ENCODE data around the gene LSM7. TPM values are rescaled to one million over a fixed set of nuclear protein-coding genes. Genes with fewer than 3 reads are reported as not detected.
"Not testable (repeated sequence)": the region's sequence is repeated elsewhere in the genome, so short reads cannot be mapped to it uniquely, and the experiment has no call there.

Gene LSM7
- total and polyA plus RNA-seq, 2 of the 13 experiments (the other 11 are each of a cell fraction or from before 2014, with no cell fraction given) = 140 to 205 TPM

DNA sequence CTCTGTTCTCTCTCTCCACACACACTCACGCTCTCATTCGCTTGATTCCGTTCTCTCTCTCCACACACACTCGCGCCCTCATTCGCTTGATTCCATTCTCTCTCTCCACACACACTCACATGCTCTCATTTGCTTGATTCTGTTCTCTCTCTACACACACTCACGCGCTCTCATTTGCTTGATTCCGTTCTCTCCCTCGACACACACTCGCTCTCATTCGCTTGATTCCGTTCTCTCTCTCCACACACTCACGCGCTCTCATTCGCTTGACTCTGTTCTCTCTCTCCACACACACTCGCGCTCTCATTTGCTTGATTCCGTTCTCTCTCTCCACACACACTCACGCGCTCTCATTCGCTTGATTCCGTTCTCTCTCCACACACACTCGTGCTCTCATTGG is 21.4 kb upstream of the LSM7 start:
- H3K9me3 ChIP-seq (ENCODE audit: low read length); BruUV-seq (replicated peaks); in situ Hi-C loops (cut with HindIII; ENCODE audit: extremely low pct_ligation_motif_present, low pct_unique_long_range_greater_than_20kb); H2AFZ ChIP-seq (ENCODE audit: low read length); H3K4me2 ChIP-seq (ENCODE audit: low read depth, low read length); H3K79me2 ChIP-seq (ENCODE audit: insufficient read depth, low read length); FAIRE-seq; DNase-seq (ENCODE audit: low spot score); H3K9ac ChIP-seq (ENCODE audit: insufficient read depth, low read depth, low read length); ATAC-seq; H3K36me3 ChIP-seq (replicated peaks in 1 of 2; ENCODE audit: control insufficient read depth in 1 of 2, insufficient read depth in 2 of 2, low read length in 2 of 2); H4K20me1 ChIP-seq (ENCODE audit: insufficient read depth, low read length); CTCF ChIA-PET (ENCODE audit: low intra/inter-chr PET ratio, low total read pairs); H3K4me1 ChIP-seq (ENCODE audit: insufficient read depth, low read length); H3K4me3 ChIP-seq (replicated peaks in 1 of 3; ENCODE audit: insufficient read depth in 1 of 3, low read depth in 2 of 3, low read length in 3 of 3); intact Hi-C loops (cut with micrococcal nuclease; ENCODE audit: unreplicated experiment); H3K27me3 ChIP-seq (ENCODE audit: control insufficient read depth in 1 of 2, insufficient read depth in 2 of 2, low read length in 2 of 2); POLR2A ChIA-PET; H3K27ac ChIP-seq (ENCODE audit: extremely low read length, insufficient read depth, low read length): not testable (repeated sequence)
- 95% methylated on average over 24 of the region's 24 CpGs for WGBS (ENCODE audit: low lambda C conversion rate)

DNA sequence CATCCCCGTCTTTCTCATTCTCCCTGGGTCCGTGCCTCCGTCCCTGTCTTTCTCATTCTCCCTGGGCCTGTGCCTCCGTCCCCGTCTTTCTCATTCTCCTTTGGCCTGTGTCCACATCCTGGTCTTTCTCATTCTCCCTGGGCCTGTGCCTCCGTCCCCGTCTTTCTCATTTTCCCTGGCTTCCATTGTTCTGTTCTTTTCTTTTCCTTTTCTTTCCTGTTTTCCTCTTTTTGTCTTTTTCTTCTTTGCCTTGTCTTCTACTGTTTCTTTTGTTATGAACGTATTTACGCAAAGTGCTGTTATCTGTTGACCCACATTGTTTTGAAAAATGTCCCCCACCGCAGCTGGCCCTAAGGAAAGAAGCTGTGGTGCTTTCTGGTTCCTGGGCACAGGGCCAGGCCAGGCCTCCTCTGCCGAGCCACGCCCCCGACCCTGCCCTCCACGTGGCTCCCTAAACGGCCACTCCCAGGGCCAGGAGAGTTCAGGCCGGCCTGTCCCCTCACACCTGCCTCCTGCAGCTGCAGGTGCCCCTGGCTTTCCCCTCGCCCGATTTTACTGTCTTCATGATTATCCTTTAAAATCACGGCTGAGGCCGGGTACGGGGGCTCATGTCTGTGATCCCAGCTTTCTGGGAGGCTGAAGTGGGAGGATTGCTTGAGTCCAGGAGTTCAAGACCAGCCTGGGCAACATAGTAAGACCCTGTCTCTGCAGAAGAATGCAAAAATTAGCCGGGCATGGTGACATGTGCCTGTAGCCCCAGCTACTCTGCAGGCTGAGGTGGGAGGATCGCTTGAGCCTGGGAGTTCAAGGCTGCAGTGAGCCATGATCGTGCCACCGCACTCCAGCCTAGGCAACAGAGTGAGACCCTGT is 17.6 kb upstream of the LSM7 start:
- Histone ChIP-seq H3K79me2 (ENCODE audit: insufficient read depth, low read length) (no peaks in the 10 kb centered on the region), H3K4me2 (ENCODE audit: low read depth, low read length) (no peak overlapping the region), H3K27me3 (ENCODE audit: control insufficient read depth in 1 of 2, insufficient read depth in 2 of 2, low read length in 2 of 2) (no peaks in the 10 kb centered on the region), H3K9me3 (ENCODE audit: low read length) (no peaks in the 10 kb centered on the region), H4K20me1 (ENCODE audit: insufficient read depth, low read length) (no peaks in the 10 kb centered on the region), H2AFZ (ENCODE audit: low read length) (no peak overlapping the region), H3K4me1 (ENCODE audit: insufficient read depth, low read length) (peaks cover 9% of the 10 kb centered on the region), H3K36me3 (replicated peaks in 1 of 2; ENCODE audit: control insufficient read depth in 1 of 2, insufficient read depth in 2 of 2, low read length in 2 of 2) (no peaks in the 10 kb centered on the region; a peak in 1 of 5 replicates), H3K9ac (ENCODE audit: insufficient read depth, low read depth, low read length) (no peak overlapping the region), H3K27ac (ENCODE audit: extremely low read length, insufficient read depth, low read length) (no peak overlapping the region), H3K4me3 (replicated peaks in 1 of 3; ENCODE audit: insufficient read depth in 1 of 3, low read depth in 2 of 3, low read length in 3 of 3) (no peak overlapping the region)
- BruUV-seq (replicated peaks) = no TSS peak
- TF ChIP-seq ZNF20 (CRISPR knock-in tag; IDR thresholded peaks at IDR 0.05) (no peak), SOX13 (IDR thresholded peaks at IDR 0.05) (no peak), SOX13 (CRISPR knock-in tag; conservative IDR thresholded peaks at IDR 0.05 in 1 of 2, IDR thresholded peaks at IDR 0.05 in 1 of 2) (peak in 1 of 2 experiments; percentile 51; a peak in 2 of 4 replicates), MTF2 (CRISPR knock-in tag; IDR thresholded peaks at IDR 0.05; ENCODE audit: borderline replicate concordance) (no peak), SOX5 (CRISPR knock-in tag; IDR thresholded peaks at IDR 0.05; ENCODE audit: borderline replicate concordance) (0 out of 2 replicates have a peak, but pooled peaks have one; percentile 40), ZNF558 (CRISPR knock-in tag; IDR thresholded peaks at IDR 0.05; ENCODE audit: borderline replicate concordance) (no peak), ZNF234 (CRISPR knock-in tag; conservative IDR thresholded peaks at IDR 0.05) (no peak)
- TF ChIP-seq, protein P1, sequence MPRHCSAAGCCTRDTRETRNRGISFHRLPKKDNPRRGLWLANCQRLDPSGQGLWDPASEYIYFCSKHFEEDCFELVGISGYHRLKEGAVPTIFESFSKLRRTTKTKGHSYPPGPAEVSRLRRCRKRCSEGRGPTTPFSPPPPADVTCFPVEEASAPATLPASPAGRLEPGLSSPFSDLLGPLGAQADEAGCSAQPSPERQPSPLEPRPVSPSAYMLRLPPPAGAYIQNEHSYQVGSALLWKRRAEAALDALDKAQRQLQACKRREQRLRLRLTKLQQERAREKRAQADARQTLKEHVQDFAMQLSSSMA (CRISPR knock-in tag; IDR thresholded peaks at IDR 0.05) = no peak
- TF ChIP-seq, protein P2, sequence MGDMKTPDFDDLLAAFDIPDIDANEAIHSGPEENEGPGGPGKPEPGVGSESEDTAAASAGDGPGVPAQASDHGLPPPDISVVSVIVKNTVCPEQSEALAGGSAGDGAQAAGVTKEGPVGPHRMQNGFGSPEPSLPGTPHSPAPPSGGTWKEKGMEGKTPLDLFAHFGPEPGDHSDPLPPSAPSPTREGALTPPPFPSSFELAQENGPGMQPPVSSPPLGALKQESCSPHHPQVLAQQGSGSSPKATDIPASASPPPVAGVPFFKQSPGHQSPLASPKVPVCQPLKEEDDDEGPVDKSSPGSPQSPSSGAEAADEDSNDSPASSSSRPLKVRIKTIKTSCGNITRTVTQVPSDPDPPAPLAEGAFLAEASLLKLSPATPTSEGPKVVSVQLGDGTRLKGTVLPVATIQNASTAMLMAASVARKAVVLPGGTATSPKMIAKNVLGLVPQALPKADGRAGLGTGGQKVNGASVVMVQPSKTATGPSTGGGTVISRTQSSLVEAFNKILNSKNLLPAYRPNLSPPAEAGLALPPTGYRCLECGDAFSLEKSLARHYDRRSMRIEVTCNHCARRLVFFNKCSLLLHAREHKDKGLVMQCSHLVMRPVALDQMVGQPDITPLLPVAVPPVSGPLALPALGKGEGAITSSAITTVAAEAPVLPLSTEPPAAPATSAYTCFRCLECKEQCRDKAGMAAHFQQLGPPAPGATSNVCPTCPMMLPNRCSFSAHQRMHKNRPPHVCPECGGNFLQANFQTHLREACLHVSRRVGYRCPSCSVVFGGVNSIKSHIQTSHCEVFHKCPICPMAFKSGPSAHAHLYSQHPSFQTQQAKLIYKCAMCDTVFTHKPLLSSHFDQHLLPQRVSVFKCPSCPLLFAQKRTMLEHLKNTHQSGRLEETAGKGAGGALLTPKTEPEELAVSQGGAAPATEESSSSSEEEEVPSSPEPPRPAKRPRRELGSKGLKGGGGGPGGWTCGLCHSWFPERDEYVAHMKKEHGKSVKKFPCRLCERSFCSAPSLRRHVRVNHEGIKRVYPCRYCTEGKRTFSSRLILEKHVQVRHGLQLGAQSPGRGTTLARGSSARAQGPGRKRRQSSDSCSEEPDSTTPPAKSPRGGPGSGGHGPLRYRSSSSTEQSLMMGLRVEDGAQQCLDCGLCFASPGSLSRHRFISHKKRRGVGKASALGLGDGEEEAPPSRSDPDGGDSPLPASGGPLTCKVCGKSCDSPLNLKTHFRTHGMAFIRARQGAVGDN (CRISPR knock-in tag; IDR thresholded peaks at IDR 0.05) = peak; percentile 34; the same call in 1 of the 2 replicates
- DNase-seq (ENCODE audit: low spot score) (no peak), ATAC-seq (peak; percentile 38; the same call in 2 of the 3 replicates), FAIRE-seq (no peak)
- ChIA-PET CTCF (ENCODE audit: low intra/inter-chr PET ratio, low total read pairs) (no interaction called here), POLR2A (no interaction called here)
- in situ Hi-C loops (cut with HindIII; ENCODE audit: extremely low pct_ligation_motif_present, low pct_unique_long_range_greater_than_20kb) = no loop called here
- intact Hi-C loops (cut with micrococcal nuclease; ENCODE audit: unreplicated experiment) = no loop called here
- 75% methylated on average over 25 of the region's 25 CpGs for WGBS (ENCODE audit: low lambda C conversion rate)

Measured in HepG2 (cell line).